ENCODE data around the gene ARL10.

DNA sequence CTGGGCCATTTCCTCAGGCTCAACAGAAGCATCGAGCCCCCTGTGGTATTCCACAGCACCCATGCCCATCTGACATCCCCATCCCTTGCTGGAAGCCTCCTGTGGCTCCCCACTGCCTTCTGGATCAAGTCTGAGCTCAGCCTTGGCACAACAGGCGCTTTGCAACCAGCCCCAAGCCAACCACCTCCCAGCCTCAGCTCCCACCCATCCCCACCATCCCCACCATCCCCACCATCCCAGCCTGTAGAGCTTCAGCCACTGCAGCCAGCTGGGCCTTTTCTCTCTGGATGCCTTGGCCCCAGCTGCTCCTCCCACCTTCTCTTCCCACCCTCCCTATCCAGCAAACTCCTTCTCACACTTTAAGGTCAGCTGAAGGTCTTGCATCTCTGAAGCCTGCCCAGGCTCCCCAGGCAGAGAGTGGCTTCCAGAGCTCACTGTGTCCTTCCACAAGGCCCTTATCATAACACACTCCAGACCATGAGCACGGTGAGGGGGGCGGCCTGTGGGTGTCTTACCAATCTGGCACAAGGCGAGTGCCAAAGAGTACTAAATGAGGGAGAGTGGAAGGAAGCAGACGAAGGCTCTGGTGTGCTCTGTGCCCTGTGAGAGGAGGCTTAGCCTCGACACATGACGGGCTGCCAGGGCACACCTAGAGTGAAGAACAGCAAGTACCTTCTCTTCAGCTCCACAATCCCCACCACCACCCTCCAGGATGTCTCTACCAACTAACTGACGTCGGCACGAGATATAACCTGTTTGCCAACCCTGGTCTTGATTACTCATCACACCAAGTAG is 29.8 kb downstream of the ARL10 start:
- TF ChIP-seq CTCF (IDR thresholded peaks at IDR 0.05) (no peak), TAF1 (IDR thresholded peaks at IDR 0.05; ENCODE audit: borderline replicate concordance, low read depth, low read length) (no peak), EZH2phosphoT487 (IDR thresholded peaks at IDR 0.05; ENCODE audit: borderline replicate concordance, low read depth) (no peak), JUND (IDR thresholded peaks at IDR 0.05) (no peak), EP300 (IDR thresholded peaks at IDR 0.05; ENCODE audit: borderline replicate concordance in 1 of 2, low read depth in 1 of 2, low read length in 1 of 2) (no peak), POLR2AphosphoS5 (IDR thresholded peaks at IDR 0.05; ENCODE audit: low read depth, low read length) (no peak), RCOR1 (IDR thresholded peaks at IDR 0.05; ENCODE audit: low read length) (no peak), ELF1 (IDR thresholded peaks at IDR 0.05) (no peak), RAD21 (IDR thresholded peaks at IDR 0.05; ENCODE audit: low read length) (no peak)
- TF ChIP-seq, protein P1, sequence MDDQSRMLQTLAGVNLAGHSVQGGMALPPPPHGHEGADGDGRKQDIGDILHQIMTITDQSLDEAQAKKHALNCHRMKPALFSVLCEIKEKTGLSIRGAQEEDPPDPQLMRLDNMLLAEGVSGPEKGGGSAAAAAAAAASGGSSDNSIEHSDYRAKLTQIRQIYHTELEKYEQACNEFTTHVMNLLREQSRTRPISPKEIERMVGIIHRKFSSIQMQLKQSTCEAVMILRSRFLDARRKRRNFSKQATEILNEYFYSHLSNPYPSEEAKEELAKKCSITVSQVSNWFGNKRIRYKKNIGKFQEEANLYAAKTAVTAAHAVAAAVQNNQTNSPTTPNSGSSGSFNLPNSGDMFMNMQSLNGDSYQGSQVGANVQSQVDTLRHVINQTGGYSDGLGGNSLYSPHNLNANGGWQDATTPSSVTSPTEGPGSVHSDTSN (IDR thresholded peaks at IDR 0.05) = no peak
- TF ChIP-seq, protein P2, sequence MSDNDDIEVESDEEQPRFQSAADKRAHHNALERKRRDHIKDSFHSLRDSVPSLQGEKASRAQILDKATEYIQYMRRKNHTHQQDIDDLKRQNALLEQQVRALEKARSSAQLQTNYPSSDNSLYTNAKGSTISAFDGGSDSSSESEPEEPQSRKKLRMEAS (IDR thresholded peaks at IDR 0.05; ENCODE audit: low read depth) = no peak
- TF ChIP-seq, protein P3, sequence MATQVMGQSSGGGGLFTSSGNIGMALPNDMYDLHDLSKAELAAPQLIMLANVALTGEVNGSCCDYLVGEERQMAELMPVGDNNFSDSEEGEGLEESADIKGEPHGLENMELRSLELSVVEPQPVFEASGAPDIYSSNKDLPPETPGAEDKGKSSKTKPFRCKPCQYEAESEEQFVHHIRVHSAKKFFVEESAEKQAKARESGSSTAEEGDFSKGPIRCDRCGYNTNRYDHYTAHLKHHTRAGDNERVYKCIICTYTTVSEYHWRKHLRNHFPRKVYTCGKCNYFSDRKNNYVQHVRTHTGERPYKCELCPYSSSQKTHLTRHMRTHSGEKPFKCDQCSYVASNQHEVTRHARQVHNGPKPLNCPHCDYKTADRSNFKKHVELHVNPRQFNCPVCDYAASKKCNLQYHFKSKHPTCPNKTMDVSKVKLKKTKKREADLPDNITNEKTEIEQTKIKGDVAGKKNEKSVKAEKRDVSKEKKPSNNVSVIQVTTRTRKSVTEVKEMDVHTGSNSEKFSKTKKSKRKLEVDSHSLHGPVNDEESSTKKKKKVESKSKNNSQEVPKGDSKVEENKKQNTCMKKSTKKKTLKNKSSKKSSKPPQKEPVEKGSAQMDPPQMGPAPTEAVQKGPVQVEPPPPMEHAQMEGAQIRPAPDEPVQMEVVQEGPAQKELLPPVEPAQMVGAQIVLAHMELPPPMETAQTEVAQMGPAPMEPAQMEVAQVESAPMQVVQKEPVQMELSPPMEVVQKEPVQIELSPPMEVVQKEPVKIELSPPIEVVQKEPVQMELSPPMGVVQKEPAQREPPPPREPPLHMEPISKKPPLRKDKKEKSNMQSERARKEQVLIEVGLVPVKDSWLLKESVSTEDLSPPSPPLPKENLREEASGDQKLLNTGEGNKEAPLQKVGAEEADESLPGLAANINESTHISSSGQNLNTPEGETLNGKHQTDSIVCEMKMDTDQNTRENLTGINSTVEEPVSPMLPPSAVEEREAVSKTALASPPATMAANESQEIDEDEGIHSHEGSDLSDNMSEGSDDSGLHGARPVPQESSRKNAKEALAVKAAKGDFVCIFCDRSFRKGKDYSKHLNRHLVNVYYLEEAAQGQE (IDR thresholded peaks at IDR 0.05; ENCODE audit: low read depth, low read length) = no peak
- TF ChIP-seq, protein P4, sequence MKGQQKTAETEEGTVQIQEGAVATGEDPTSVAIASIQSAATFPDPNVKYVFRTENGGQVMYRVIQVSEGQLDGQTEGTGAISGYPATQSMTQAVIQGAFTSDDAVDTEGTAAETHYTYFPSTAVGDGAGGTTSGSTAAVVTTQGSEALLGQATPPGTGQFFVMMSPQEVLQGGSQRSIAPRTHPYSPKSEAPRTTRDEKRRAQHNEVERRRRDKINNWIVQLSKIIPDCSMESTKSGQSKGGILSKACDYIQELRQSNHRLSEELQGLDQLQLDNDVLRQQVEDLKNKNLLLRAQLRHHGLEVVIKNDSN (IDR thresholded peaks at IDR 0.05; ENCODE audit: borderline replicate concordance, low read depth) = no peak

Data from SK-N-SH (cell line).